Esophagus muscularis mucosa (tissue), 4 donors: ENCODE data around the gene KLF16. TPM values are rescaled to one million over a fixed set of nuclear protein-coding genes. Genes with fewer than 3 reads are reported as not detected.

ENCODE experiments used
- DNase-seq: peaks from one replicate; pipeline ENCODE4 v3.0.0-alpha.2; 2017; ENCODE audit errors: extremely low spot score
- H3K27ac ChIP-seq, 4 donors: fragments of 200-600 bp; sonication (generic); replicated peaks in 1 of 4; 1 replicate in 3 of 4; 2 replicates in 1 of 4; pipeline ENCODE4 v1.5.1; 2016 to 2019; ENCODE audit warnings: mild to moderate bottlenecking in 1 of 4
- H3K27me3 ChIP-seq, 4 donors: fragments of 200-600 bp; sonication (generic); one replicate each; pipeline versions ENCODE4 v1.5.1 to v1.6.0; 2016 to 2019
- H3K36me3 ChIP-seq, 4 donors: fragments of 200-600 bp; sonication (generic); one replicate each; pipeline ENCODE4 v1.5.1; 2016 to 2019
- H3K4me1 ChIP-seq, 4 donors: fragments of 200-600 bp; sonication (generic); one replicate each; pipeline ENCODE4 v1.5.1; 2016 to 2019
- H3K4me3 ChIP-seq, 4 donors: fragments of 200-600 bp; sonication (generic); 1 replicate in 2 of 4; 2 replicates in 2 of 4; pipeline ENCODE4 v1.5.1; 2016 to 2019; ENCODE audit warnings: mild to moderate bottlenecking in 4 of 4, moderate library complexity in 1 of 4
- H3K9me3 ChIP-seq, 4 donors: fragments of 200-600 bp; sonication (generic); 1 replicate in 3 of 4; 2 replicates in 1 of 4; pipeline ENCODE4 v1.5.1; 2016 to 2019
- CTCF ChIP-seq, 3 experiments: fragments of 200-600 bp in 2 of 3; fragments of 450-650 bp in 1 of 3; sonication (generic) in 2 of 3; IDR thresholded peaks; one replicate each; pipeline ENCODE4 v1.5.1; 2017 to 2019; ENCODE audit warnings: antibody characterized with exemption in 3 of 3, mild to moderate bottlenecking in 2 of 3, moderate library complexity in 1 of 3
- EP300 ChIP-seq: sonication (generic); formaldehyde crosslinking; IDR thresholded peaks from one replicate; pipeline ENCODE4 v1.6.1; 2017; ENCODE audit warnings: antibody characterized with exemption
- POLR2A ChIP-seq: fragments of 450-650 bp; IDR thresholded peaks from one replicate; pipeline ENCODE4 v1.6.1; 2017; ENCODE audit warnings: antibody characterized with exemption, moderate library complexity, mild to moderate bottlenecking, low read depth
- POLR2AphosphoS5 ChIP-seq, 2 donors: sonication (generic); formaldehyde crosslinking; IDR thresholded peaks; one replicate each; pipeline ENCODE4 v1.6.1; 2017; ENCODE audit warnings: antibody characterized with exemption in 2 of 2
- WGBS: methylation state at CpG from one replicate; pipeline ENCODE4 v1.1.5; 2018; 5-methylcytosine and 5-hydroxymethylcytosine counted together
- intact Hi-C: fragments of 100-400 bp; cut with DNase I; formaldehyde crosslinking; loops from one replicate; pipeline ENCODE4 v1.15.1; 2023
- total RNA-seq, 4 donors: library from RNA; depleted of rRNA; stranded (reverse); fragments of >200 nt; gene quantifications; one replicate each; pipeline versions ENCODE4 v1.1.0 to v1.2.1, GENCODE V29; 2016

KLF16 gene
- total RNA-seq, 4 donors from 2014 or later, result 2.5 to 10.8 (median 8.5) TPM

DNA sequence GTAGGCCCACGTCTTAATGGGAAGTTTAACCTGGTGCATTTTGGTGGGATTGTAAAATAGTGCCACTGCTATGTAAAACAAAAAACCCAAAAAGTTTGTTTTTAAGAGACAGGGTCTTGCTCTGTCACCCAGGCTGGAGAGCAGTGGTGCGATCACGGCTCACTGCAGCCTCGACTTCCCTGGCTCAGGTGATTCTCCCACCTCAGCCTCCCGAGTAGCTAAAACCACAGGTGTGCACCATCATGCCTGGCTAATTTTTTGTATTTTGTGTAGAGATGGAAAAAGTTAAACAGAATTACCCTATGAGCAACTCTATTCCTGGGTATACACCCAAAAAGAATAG is 14.3 kb downstream of the KLF16 start:
- Histone ChIP-seq H3K36me3 (peaks cover 0 to 19% (median 5%) of the 10 kb centered on the region in 4 donors), H3K4me1 (peaks cover 51 to 74% (median 62%) of the 10 kb centered on the region in 4 donors), H3K4me3 (peak overlapping the region in 1 of 4 donors; percentile 100), H3K9me3 (no peaks in the 10 kb centered on the region), H3K27ac (peak overlapping the region in 2 of 4 donors; percentile 97 to 99), H3K27me3 (peaks cover 0 to 30% (median 0%) of the 10 kb centered on the region in 4 donors)
- WGBS, result 65% methylated on average over 5 of the region's 5 CpGs
- no peak for TF ChIP-seq POLR2A
- TF ChIP-seq CTCF (IDR thresholded peaks at IDR 0.05), result no peak
- TF ChIP-seq EP300, result no peak
- TF ChIP-seq POLR2AphosphoS5 (IDR thresholded peaks at IDR 0.05), result no peak
- intact Hi-C loops, result no loop called here
- DNase-seq, result no peak

DNA sequence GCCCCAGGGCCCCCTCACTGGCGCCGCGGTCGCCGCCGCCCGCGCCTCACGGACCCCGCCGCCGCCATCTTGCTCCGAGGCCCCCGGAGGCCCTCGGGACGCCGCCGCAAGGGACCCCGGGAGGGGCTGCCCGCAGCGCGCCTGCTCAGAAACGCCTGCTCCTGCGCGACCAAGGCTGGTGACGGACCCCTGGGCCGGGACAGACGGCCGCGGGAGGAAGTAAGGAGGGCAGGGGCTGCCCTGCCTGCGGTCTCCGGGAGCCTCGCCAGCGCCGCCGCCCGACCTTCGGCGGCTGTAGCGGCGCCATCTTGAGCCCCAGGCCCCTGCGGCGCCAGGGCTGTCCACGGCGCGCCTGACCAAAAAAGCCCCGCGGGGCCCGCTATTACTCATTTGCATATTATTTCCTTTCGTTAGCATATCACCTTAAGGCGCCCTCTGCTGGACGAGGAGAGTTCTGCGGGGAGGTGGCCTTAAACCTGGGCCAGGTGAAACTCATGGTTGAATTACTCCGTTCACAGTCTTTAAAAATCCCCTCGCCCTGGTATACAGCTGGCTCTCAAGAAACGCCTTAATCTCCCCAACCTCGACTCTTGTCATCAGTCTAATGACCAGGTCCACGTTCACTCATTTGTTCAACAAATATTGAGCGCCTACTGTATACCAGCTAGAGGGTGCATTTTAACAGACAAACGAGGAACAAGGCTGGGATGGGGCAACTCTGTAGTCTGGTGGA is 14.8 kb downstream of the KLF16 start, which contains the start of gene REXO1:
Gene REXO1 (minus strand): TSS at position 85 of the 733 bp plus-strand sequence. CDS start 125 bp downstream, outside the sequence.
- intact Hi-C loops, result loop anchor here (1.0 kb wide), 1 partner anchor 14 kb away; no protein-coding TSS in a partner anchor
- H3K36me3 ChIP-seq, result peaks cover 0 to 20% (median 7%) of the 10 kb centered on the region in 4 donors

GRCh38 chr19:1847684-1848398 is 15.5 kb downstream of the KLF16 start:
- Histone ChIP-seq H3K27ac (peak overlapping the region; percentile 97 to 99 (median 99)), H3K9me3 (no peaks in the 10 kb centered on the region), H3K4me3 (peak overlapping the region; percentile 100), H3K4me1 (peaks cover 51 to 74% (median 63%) of the 10 kb centered on the region in 4 donors), H3K27me3 (peaks cover 0 to 18% (median 0%) of the 10 kb centered on the region in 4 donors), H3K36me3 (peaks cover 0 to 26% (median 7%) of the 10 kb centered on the region in 4 donors)
- intact Hi-C loops, result loop anchor here (1.0 kb wide), 1 partner anchor 14 kb away; no protein-coding TSS in a partner anchor
- WGBS, result 0% methylated on average over 2 of the region's 72 CpGs
- no peak for DNase-seq
- TF ChIP-seq EP300 (no peak), CTCF (IDR thresholded peaks at IDR 0.05) (no peak), POLR2AphosphoS5 (IDR thresholded peaks at IDR 0.05) (no peak), POLR2A (no peak)

More for the DNA sequence above, 14.8 kb downstream of the KLF16 start, which contains the start of gene REXO1:
- Histone ChIP-seq H3K4me3 (peak within 1 kb of the TSS; percentile 100), H3K4me1 (peaks cover 51 to 74% (median 62%) of the 10 kb centered on the region in 4 donors), H3K27ac (peak within 1 kb of the TSS; percentile 97 to 99 (median 99)), H3K9me3 (no peaks in the 10 kb centered on the region), H3K27me3 (peaks cover 0 to 25% (median 0%) of the 10 kb centered on the region in 4 donors)
- DNase-seq, result peak; percentile 98
- TF ChIP-seq CTCF (IDR thresholded peaks at IDR 0.05) (peak; percentile 95 to 96 (median 96)), POLR2AphosphoS5 (IDR thresholded peaks at IDR 0.05) (peak; percentile 53 to 67), POLR2A (no peak), EP300 (no peak)
- WGBS, result 10% methylated on average over 12 of the region's 60 CpGs

GRCh38 chr19:1847348-1847683 is 16.1 kb downstream of the KLF16 start:
- TF ChIP-seq POLR2AphosphoS5 (IDR thresholded peaks at IDR 0.05) (no peak), CTCF (IDR thresholded peaks at IDR 0.05) (no peak), EP300 (no peak), POLR2A (no peak)
- intact Hi-C loops, result no loop called here
- H3K9me3 ChIP-seq, result no peaks in the 10 kb centered on the region
- H3K4me3 ChIP-seq, result peak overlapping the region; percentile 100
- H3K4me1 ChIP-seq, result peaks cover 53 to 74% (median 63%) of the 10 kb centered on the region in 4 donors
- H3K36me3 ChIP-seq, result peaks cover 0 to 26% (median 7%) of the 10 kb centered on the region in 4 donors
- peaks cover 0 to 13% (median 0%) of the 10 kb centered on the region in 4 donors for H3K27me3 ChIP-seq
- no peak for DNase-seq
- 12% methylated on average over 12 of the region's 12 CpGs for WGBS
- peak overlapping the region in 3 of 4 donors; percentile 99 for H3K27ac ChIP-seq
